Vagina (tissue), 2 donors: ENCODE data around the gene NCOA3. TPM values are rescaled to one million over a fixed set of nuclear protein-coding genes. Genes with fewer than 3 reads are reported as not detected.
"Not testable (repeated sequence)": the region's sequence is repeated elsewhere in the genome, so short reads cannot be mapped to it uniquely, and the experiment has no call there.

Experiments used
- DNase-seq, 2 donors: peaks; one replicate each; pipeline ENCODE4 v3.0.0-alpha.2; 2017; ENCODE audit errors: extremely low spot score in 2 of 2
- H3K27ac ChIP-seq: fragments of 200-600 bp; sonication (generic); one replicate; pipeline ENCODE4 v1.5.1; 2019
- H3K27me3 ChIP-seq: fragments of 200-600 bp; sonication (generic); one replicate; pipeline ENCODE4 v1.5.1; 2019
- H3K36me3 ChIP-seq, 2 donors: fragments of 200-600 bp; sonication (generic); one replicate each; pipeline ENCODE4 v1.5.1; 2017 to 2019
- H3K4me1 ChIP-seq: fragments of 200-600 bp; sonication (generic); one replicate; pipeline ENCODE4 v1.5.1; 2019
- H3K4me3 ChIP-seq, 2 donors: fragments of 200-600 bp; sonication (generic); 1 replicate in 1 of 2; 2 replicates in 1 of 2; pipeline ENCODE4 v1.5.1; 2016 to 2019
- H3K9me3 ChIP-seq: fragments of 200-600 bp; sonication (generic); one replicate; pipeline ENCODE4 v1.5.1; 2019
- POLR2A ChIP-seq, 2 donors: fragments of 450-650 bp; IDR thresholded peaks; one replicate each; pipeline ENCODE4 v1.6.1; 2017; ENCODE audit warnings: antibody characterized with exemption in 2 of 2, mild to moderate bottlenecking in 2 of 2, moderate library complexity in 2 of 2
- POLR2AphosphoS5 ChIP-seq, 2 donors: sonication (generic); formaldehyde crosslinking; IDR thresholded peaks; one replicate each; pipeline ENCODE4 v1.9.0; 2017; ENCODE audit warnings: antibody characterized with exemption in 2 of 2, mild to moderate bottlenecking in 2 of 2, low read depth in 1 of 2; ENCODE audit not compliant: insufficient read depth in 1 of 2
- intact Hi-C: fragments of 100-400 bp; cut with DNase I; formaldehyde crosslinking; loops from one replicate; pipeline ENCODE4 v1.15.1; 2023
- total RNA-seq: library from RNA; depleted of rRNA; stranded (reverse); fragments of >200 nt; gene quantifications from one replicate; pipeline ENCODE4 v1.2.3, GENCODE V29; 2016
- TF ChIP-seq, protein P1 (sequence below), 3 experiments: fragments of 450-650 bp in 2 of 3; fragments of 200-600 bp in 1 of 3; sonication (generic) in 1 of 3; IDR thresholded peaks; one replicate each; pipeline ENCODE4 v1.5.1; 2017 to 2019; ENCODE audit warnings: antibody characterized with exemption in 3 of 3, mild to moderate bottlenecking in 2 of 3, moderate library complexity in 2 of 3

NCOA3 gene
- total RNA-seq, 1 donor from 2014 or later: 47.1 TPM

- Histone ChIP-seq H3K4me1 (peaks cover 33% of the 10 kb centered on the region), H3K27ac (peak overlapping the region; percentile 97), H3K4me3 (peak overlapping the region; percentile 73 to 98), H3K9me3 (no peaks in the 10 kb centered on the region), H3K36me3 (no peaks in the 10 kb centered on the region), H3K27me3 (no peaks in the 10 kb centered on the region)
- TF ChIP-seq POLR2A (IDR thresholded peaks at IDR 0.05) (no peak), POLR2AphosphoS5 (IDR thresholded peaks at IDR 0.05; ENCODE audit: insufficient read depth in 1 of 2, low read depth in 1 of 2) (no peak)
- TF ChIP-seq, protein P1, sequence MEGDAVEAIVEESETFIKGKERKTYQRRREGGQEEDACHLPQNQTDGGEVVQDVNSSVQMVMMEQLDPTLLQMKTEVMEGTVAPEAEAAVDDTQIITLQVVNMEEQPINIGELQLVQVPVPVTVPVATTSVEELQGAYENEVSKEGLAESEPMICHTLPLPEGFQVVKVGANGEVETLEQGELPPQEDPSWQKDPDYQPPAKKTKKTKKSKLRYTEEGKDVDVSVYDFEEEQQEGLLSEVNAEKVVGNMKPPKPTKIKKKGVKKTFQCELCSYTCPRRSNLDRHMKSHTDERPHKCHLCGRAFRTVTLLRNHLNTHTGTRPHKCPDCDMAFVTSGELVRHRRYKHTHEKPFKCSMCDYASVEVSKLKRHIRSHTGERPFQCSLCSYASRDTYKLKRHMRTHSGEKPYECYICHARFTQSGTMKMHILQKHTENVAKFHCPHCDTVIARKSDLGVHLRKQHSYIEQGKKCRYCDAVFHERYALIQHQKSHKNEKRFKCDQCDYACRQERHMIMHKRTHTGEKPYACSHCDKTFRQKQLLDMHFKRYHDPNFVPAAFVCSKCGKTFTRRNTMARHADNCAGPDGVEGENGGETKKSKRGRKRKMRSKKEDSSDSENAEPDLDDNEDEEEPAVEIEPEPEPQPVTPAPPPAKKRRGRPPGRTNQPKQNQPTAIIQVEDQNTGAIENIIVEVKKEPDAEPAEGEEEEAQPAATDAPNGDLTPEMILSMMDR (IDR thresholded peaks at IDR 0.05): no peak
- intact Hi-C loops: no loop called here
- no peak for DNase-seq
These were observed 868 bp downstream of the NCOA3 start for GRCh38 chr20:47502271-47503239.

DNA sequence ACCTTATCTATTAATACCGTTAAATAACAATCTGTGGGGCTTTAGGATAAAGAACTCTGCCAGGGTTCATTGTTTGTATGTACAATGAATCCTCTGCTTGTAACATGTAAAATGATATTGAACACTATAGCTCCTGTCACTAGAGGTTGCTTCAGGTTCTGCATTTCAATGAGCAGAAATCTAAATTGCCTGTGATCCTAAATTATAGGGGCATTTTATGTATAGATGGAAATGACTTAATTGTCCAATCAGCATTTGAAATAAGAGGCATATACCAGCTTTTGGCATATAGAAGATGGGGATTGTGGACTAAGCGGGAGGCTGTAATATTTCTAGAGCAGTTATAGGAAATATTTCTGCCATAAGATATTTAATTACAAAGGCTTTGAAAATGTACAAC lies 2.0 kb downstream of the NCOA3 start:
- Histone ChIP-seq H3K4me3 (peak overlapping the region in 1 of 2 donors; percentile 98), H3K36me3 (no peaks in the 10 kb centered on the region), H3K27ac (no peak overlapping the region), H3K9me3 (no peaks in the 10 kb centered on the region), H3K27me3 (no peaks in the 10 kb centered on the region), H3K4me1 (peaks cover 40% of the 10 kb centered on the region)
- DNase-seq: no peak
- intact Hi-C loops: no loop called here
- TF ChIP-seq, protein P1 (IDR thresholded peaks at IDR 0.05): no peak
- TF ChIP-seq POLR2A (IDR thresholded peaks at IDR 0.05) (no peak), POLR2AphosphoS5 (IDR thresholded peaks at IDR 0.05; ENCODE audit: insufficient read depth in 1 of 2, low read depth in 1 of 2) (no peak)

- Histone ChIP-seq H3K4me1 (peaks cover 43% of the 10 kb centered on the region), H3K9me3 (no peaks in the 10 kb centered on the region), H3K27me3 (no peaks in the 10 kb centered on the region), H3K27ac (no peak overlapping the region), H3K4me3 (no peak overlapping the region), H3K36me3 (no peaks in the 10 kb centered on the region)
- intact Hi-C loops: no loop called here
- TF ChIP-seq POLR2A (IDR thresholded peaks at IDR 0.05) (no peak), POLR2AphosphoS5 (IDR thresholded peaks at IDR 0.05; ENCODE audit: insufficient read depth in 1 of 2, low read depth in 1 of 2) (no peak)
- TF ChIP-seq, protein P1 (IDR thresholded peaks at IDR 0.05): no peak
- no peak for DNase-seq
These were observed 4.6 kb downstream of the NCOA3 start for GRCh38 chr20:47506335-47506734.

DNA sequence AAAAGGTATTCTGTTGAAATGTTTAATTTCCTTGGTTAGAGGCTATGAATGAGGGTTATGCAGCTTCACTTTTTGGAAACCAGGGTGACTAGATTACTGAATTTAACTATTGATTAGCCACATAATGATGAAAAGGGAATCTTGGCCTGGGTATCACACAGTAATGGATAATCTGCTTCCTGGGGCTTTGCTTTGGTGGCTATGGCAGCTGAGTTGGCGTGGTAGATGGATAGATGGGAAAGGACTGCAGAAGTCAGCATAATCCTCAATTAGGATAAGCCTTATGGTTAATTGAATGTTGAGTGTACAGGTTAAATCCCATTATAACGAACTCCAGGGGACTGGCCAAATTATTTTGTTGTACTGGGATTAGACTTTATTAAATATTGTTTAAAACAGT lies 5.2 kb downstream of the NCOA3 start:
- intact Hi-C loops: no loop called here
- peaks cover 42% of the 10 kb centered on the region for H3K4me1 ChIP-seq
- no peak overlapping the region for H3K4me3 ChIP-seq

GRCh38 chr20:47507275-47507981 lies 5.7 kb downstream of the NCOA3 start:
- peaks cover 42% of the 10 kb centered on the region for H3K4me1 ChIP-seq
- H3K9me3 ChIP-seq, H3K4me3 ChIP-seq, H3K27ac ChIP-seq, H3K27me3 ChIP-seq, DNase-seq, H3K36me3 ChIP-seq, intact Hi-C loops: not testable (repeated sequence)

More for the DNA sequence above, 5.2 kb downstream of the NCOA3 start:
- Histone ChIP-seq H3K27ac (no peak overlapping the region), H3K9me3 (no peaks in the 10 kb centered on the region), H3K36me3 (no peaks in the 10 kb centered on the region), H3K27me3 (no peaks in the 10 kb centered on the region)
- DNase-seq: no peak
- TF ChIP-seq POLR2AphosphoS5 (IDR thresholded peaks at IDR 0.05; ENCODE audit: insufficient read depth in 1 of 2, low read depth in 1 of 2) (no peak), POLR2A (IDR thresholded peaks at IDR 0.05) (no peak)
- TF ChIP-seq, protein P1 (IDR thresholded peaks at IDR 0.05): no peak
